Osteocyte (in vitro differentiated cells): ENCODE data around the gene FBXO8. TPM values are rescaled to one million over a fixed set of nuclear protein-coding genes. Genes with fewer than 3 reads are reported as not detected.

Experiments
- DNase-seq: peaks from one replicate; pipeline ENCODE4 v3.0.0; 2021; ENCODE audit warnings: mixed read lengths; ENCODE audit not compliant: unreplicated experiment; ENCODE audit errors: extremely low spot score
- H3K27ac Mint-ChIP-seq: one replicate; pipeline ENCODE4 v1.8.0; 2021; ENCODE audit warnings: mild to moderate bottlenecking, mixed read lengths; ENCODE audit not compliant: unreplicated experiment
- H3K27me3 Mint-ChIP-seq: one replicate; pipeline ENCODE4 v1.8.0; 2021; ENCODE audit warnings: mixed read lengths; ENCODE audit not compliant: unreplicated experiment
- H3K36me3 Mint-ChIP-seq: one replicate; pipeline ENCODE4 v1.8.0; 2021; ENCODE audit warnings: mixed read lengths; ENCODE audit not compliant: unreplicated experiment
- H3K4me1 Mint-ChIP-seq: one replicate; pipeline ENCODE4 v1.8.0; 2021; ENCODE audit warnings: mixed read lengths; ENCODE audit not compliant: unreplicated experiment
- H3K4me3 Mint-ChIP-seq: one replicate; pipeline ENCODE4 v1.8.0; 2021; ENCODE audit warnings: mild to moderate bottlenecking, moderate library complexity, mixed read lengths; ENCODE audit not compliant: unreplicated experiment
- H3K9me3 Mint-ChIP-seq: one replicate; pipeline ENCODE4 v1.8.0; 2021; ENCODE audit warnings: mixed read lengths; ENCODE audit not compliant: unreplicated experiment
- CTCF ChIP-seq: fragments of 200-600 bp; sonication (generic); IDR thresholded peaks from 2 replicates; pipeline ENCODE4 v1.5.0; 2021; ENCODE audit warnings: antibody characterized with exemption, mild to moderate bottlenecking, moderate library complexity
- total RNA-seq: library from RNA; stranded (reverse); gene quantifications from 2 replicates; pipeline ENCODE4 v1.2.1, GENCODE V29; 2021

The FBXO8 gene
- total RNA-seq, 1 donor from 2014 or later: 22.0 TPM

GRCh38 chr4:174210354-174210753 is 73.1 kb downstream of the FBXO8 start:
- Mint-ChIP-seq H3K4me3 (no peak overlapping the region), H3K27ac (no peak overlapping the region), H3K27me3 (peaks cover 86% of the 10 kb centered on the region), H3K4me1 (peaks cover 23% of the 10 kb centered on the region), H3K9me3 (no peaks in the 10 kb centered on the region), H3K36me3 (no peaks in the 10 kb centered on the region)
- no peak for DNase-seq
- no peak for TF ChIP-seq CTCF

DNA sequence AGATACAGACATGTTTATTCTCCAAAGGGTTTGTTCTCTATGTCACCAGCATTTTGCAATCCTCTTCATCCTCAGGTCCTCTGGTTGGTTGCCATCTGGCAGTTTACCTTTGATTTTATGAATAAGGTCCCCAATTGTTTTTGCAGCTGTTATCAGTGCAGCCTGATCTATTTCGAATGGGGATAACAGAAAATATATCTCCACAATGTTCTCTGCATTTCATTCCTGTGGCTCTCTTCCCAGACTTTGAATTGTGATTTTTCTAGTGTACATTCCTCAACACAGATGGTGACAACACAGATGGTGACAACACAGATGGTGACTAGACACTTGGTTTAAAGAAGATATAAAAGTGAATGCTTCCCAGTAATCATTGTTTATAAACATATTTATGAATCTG is 74.1 kb downstream of the FBXO8 start:
- Mint-ChIP-seq H3K27ac (no peak overlapping the region), H3K36me3 (no peaks in the 10 kb centered on the region), H3K9me3 (no peaks in the 10 kb centered on the region), H3K4me3 (no peak overlapping the region), H3K4me1 (peaks cover 18% of the 10 kb centered on the region), H3K27me3 (peaks cover 85% of the 10 kb centered on the region)
- no peak for TF ChIP-seq CTCF
- DNase-seq: no peak

GRCh38 chr4:174207367-174207766 is 76.1 kb downstream of the FBXO8 start:
- DNase-seq: no peak

GRCh38 chr4:174204164-174204831 is 79.2 kb downstream of the FBXO8 start:
- Mint-ChIP-seq H3K27ac (no peak overlapping the region), H3K9me3 (no peaks in the 10 kb centered on the region), H3K27me3 (peaks cover 64% of the 10 kb centered on the region), H3K36me3 (no peaks in the 10 kb centered on the region), H3K4me1 (no peaks in the 10 kb centered on the region), H3K4me3 (no peak overlapping the region)
- no peak for TF ChIP-seq CTCF
- no peak for DNase-seq

More at GRCh38 chr4:174207367-174207766, 76.1 kb downstream of the FBXO8 start:
- no peak overlapping the region for H3K27ac Mint-ChIP-seq
- H3K27me3 Mint-ChIP-seq: peaks cover 78% of the 10 kb centered on the region
- peaks cover 10% of the 10 kb centered on the region for H3K4me1 Mint-ChIP-seq
- H3K4me3 Mint-ChIP-seq: no peak overlapping the region
- H3K36me3 Mint-ChIP-seq: no peaks in the 10 kb centered on the region
- no peaks in the 10 kb centered on the region for H3K9me3 Mint-ChIP-seq
- no peak for TF ChIP-seq CTCF

GRCh38 chr4:174201871-174202270 is 81.6 kb downstream of the FBXO8 start:
- DNase-seq: no peak
- no peak overlapping the region for H3K27ac Mint-ChIP-seq
- no peaks in the 10 kb centered on the region for H3K4me1 Mint-ChIP-seq
- no peaks in the 10 kb centered on the region for H3K9me3 Mint-ChIP-seq
- no peak overlapping the region for H3K4me3 Mint-ChIP-seq
- H3K36me3 Mint-ChIP-seq: no peaks in the 10 kb centered on the region
- peaks cover 65% of the 10 kb centered on the region for H3K27me3 Mint-ChIP-seq
- no peak for TF ChIP-seq CTCF
